ENCODE measurements around the gene ZNF236. TPM values are rescaled to one million over a fixed set of nuclear protein-coding genes. Genes with fewer than 3 reads are reported as not detected.

ZNF236 gene
- total and polyA plus RNA-seq, 2 donors (not counting 1 experiment from before 2014, with no cell fraction given), result 8.9 to 39.5 TPM

- WGBS (ENCODE audit: insufficient coverage), result 96% methylated on average over 4 of the region's 5 CpGs
- Histone ChIP-seq H3K9me3 (ENCODE audit: control extremely low read depth in 1 of 3, control insufficient read depth in 2 of 3, insufficient read depth in 1 of 3, low read length in 2 of 3) (peaks cover 0 to 39% (median 0%) of the 10 kb centered on the region in 3 donors), H3K4me2 (replicated peaks; ENCODE audit: low read depth, low read length, poor library complexity, severe bottlenecking) (no peak overlapping the region), H3K9ac (ENCODE audit: low read length) (no peak overlapping the region), H3K27ac (ENCODE audit: low read length in 2 of 2) (no peak overlapping the region), H3K4me3 (ENCODE audit: control extremely low read depth in 1 of 5, extremely low read depth in 1 of 5, insufficient read depth in 1 of 5, low read depth in 2 of 5, low read length in 4 of 5) (no peak overlapping the region), H3K36me3 (replicated peaks in 1 of 2; ENCODE audit: control extremely low read depth in 1 of 2, control insufficient read depth in 1 of 2, extremely low read depth in 1 of 2, insufficient read depth in 2 of 2, low read length in 1 of 2) (no peaks in the 10 kb centered on the region), H2AFZ (ENCODE audit: insufficient read depth, low read depth, low read length, poor library complexity, severe bottlenecking) (no peak overlapping the region), H3K79me2 (ENCODE audit: control insufficient read depth, insufficient read depth, low read length) (no peaks in the 10 kb centered on the region), H3K27me3 (replicated peaks in 1 of 4; ENCODE audit: control extremely low read depth in 1 of 4, control insufficient read depth in 3 of 4, insufficient read depth in 4 of 4, low read length in 3 of 4) (peaks cover 0 to 5% (median 1%) of the 10 kb centered on the region in 4 experiments), H3K4me1 (ENCODE audit: control insufficient read depth in 2 of 2, insufficient read depth in 2 of 2, low read length in 2 of 2) (no peaks in the 10 kb centered on the region), H4K20me1 (ENCODE audit: control insufficient read depth, insufficient read depth, low read length, poor library complexity, severe bottlenecking) (no peaks in the 10 kb centered on the region)
- DNase-seq (no peak), ATAC-seq (ENCODE audit: low read depth) (no peak)
- Mint-ChIP-seq H3K27ac (no peak overlapping the region), H3K4me1 (peaks cover 2% of the 10 kb centered on the region), H3K27me3 (peaks cover 20% of the 10 kb centered on the region), H3K4me3 (no peak overlapping the region), H3K9me3 (ENCODE audit: insufficient read depth) (no peaks in the 10 kb centered on the region)
- ChIA-PET CTCF (interaction anchor here (1.0 kb wide), 2 partner anchors 12 kb away, joined by 3 to 5 read pairs; no protein-coding TSS in a partner anchor), POLR2A (no interaction called here)
- TF ChIP-seq EZH2 (IDR thresholded peaks at IDR 0.05; ENCODE audit: borderline replicate concordance, insufficient read depth, low read depth, low read length, poor library complexity, severe bottlenecking), result no peak
- no peak for TF ChIP-seq CTCF (IDR thresholded peaks at IDR 0.05)
- intact Hi-C loops (cut with micrococcal nuclease), result no loop called here
These were observed 30.7 kb upstream of the ZNF236 start for GRCh38 chr18:76791642-76792041.

GRCh38 chr18:76794326-76794725 is 28.0 kb upstream of the ZNF236 start:
- peaks cover 20% of the 10 kb centered on the region for H3K27me3 Mint-ChIP-seq
- CTCF ChIA-PET, result interaction anchor here (2.6 kb wide), 1 partner anchor 9 kb away, joined by 15 read pairs; no protein-coding TSS in a partner anchor
- intact Hi-C loops (cut with micrococcal nuclease), result no loop called here

More at GRCh38 chr18:76794326-76794725, 28.0 kb upstream of the ZNF236 start:
- H3K27ac Mint-ChIP-seq, result no peak overlapping the region
- Histone ChIP-seq H3K79me2 (ENCODE audit: control insufficient read depth, insufficient read depth, low read length) (no peaks in the 10 kb centered on the region), H4K20me1 (ENCODE audit: control insufficient read depth, insufficient read depth, low read length, poor library complexity, severe bottlenecking) (no peaks in the 10 kb centered on the region), H3K4me1 (ENCODE audit: control insufficient read depth in 2 of 2, insufficient read depth in 2 of 2, low read length in 2 of 2) (no peaks in the 10 kb centered on the region), H3K4me2 (replicated peaks; ENCODE audit: low read depth, low read length, poor library complexity, severe bottlenecking) (no peak overlapping the region), H3K36me3 (replicated peaks in 1 of 2; ENCODE audit: control extremely low read depth in 1 of 2, control insufficient read depth in 1 of 2, extremely low read depth in 1 of 2, insufficient read depth in 2 of 2, low read length in 1 of 2) (no peaks in the 10 kb centered on the region), H3K9me3 (ENCODE audit: control extremely low read depth in 1 of 3, control insufficient read depth in 2 of 3, insufficient read depth in 1 of 3, low read length in 2 of 3) (peaks cover 0 to 22% (median 0%) of the 10 kb centered on the region in 3 donors), H2AFZ (ENCODE audit: insufficient read depth, low read depth, low read length, poor library complexity, severe bottlenecking) (no peak overlapping the region), H3K9ac (ENCODE audit: low read length) (no peak overlapping the region), H3K4me3 (ENCODE audit: control extremely low read depth in 1 of 5, extremely low read depth in 1 of 5, insufficient read depth in 1 of 5, low read depth in 2 of 5, low read length in 4 of 5) (no peak overlapping the region), H3K27me3 (replicated peaks in 1 of 4; ENCODE audit: control extremely low read depth in 1 of 4, control insufficient read depth in 3 of 4, insufficient read depth in 4 of 4, low read length in 3 of 4) (no peaks in the 10 kb centered on the region), H3K27ac (ENCODE audit: low read length in 2 of 2) (no peak overlapping the region)
- no peaks in the 10 kb centered on the region for H3K9me3 Mint-ChIP-seq (ENCODE audit: insufficient read depth)
- DNase-seq (no peak), ATAC-seq (ENCODE audit: low read depth) (no peak)
- WGBS (ENCODE audit: insufficient coverage), result 80% methylated on average over 1 of the region's 4 CpGs
- no peaks in the 10 kb centered on the region for H3K4me1 Mint-ChIP-seq
- H3K4me3 Mint-ChIP-seq, result no peak overlapping the region
- TF ChIP-seq CTCF (IDR thresholded peaks at IDR 0.05) (no peak), EZH2 (IDR thresholded peaks at IDR 0.05; ENCODE audit: borderline replicate concordance, insufficient read depth, low read depth, low read length, poor library complexity, severe bottlenecking) (no peak)
- POLR2A ChIA-PET, result no interaction called here
